Mammary epithelial cell (primary cell): ENCODE results near the gene DTHD1.

Experiments
- CTCF ChIP-seq, 2 donors: IDR thresholded peaks in 1 of 2; conservative IDR thresholded peaks in 1 of 2; 2 replicates each; pipeline ENCODE4 v1.5.1; 2011 to 2012; ENCODE audit warnings: inconsistent platforms in 2 of 2, low read length in 2 of 2, mild to moderate bottlenecking in 2 of 2, control low read depth in 1 of 2, low read depth in 1 of 2; ENCODE audit not compliant: insufficient read depth in 1 of 2; ENCODE audit errors: extremely low read depth in 1 of 2
- EZH2 ChIP-seq: IDR thresholded peaks from 2 replicates; pipeline ENCODE4 v1.6.1; 2012; ENCODE audit warnings: low read length, inconsistent platforms, borderline replicate concordance

GRCh38 chr4:36281384-36282106 lies at the start of gene DTHD1:
- no peak for TF ChIP-seq CTCF (conservative IDR thresholded peaks at IDR 0.05 in 1 of 2, IDR thresholded peaks at IDR 0.05 in 1 of 2; ENCODE audit: extremely low read depth in 1 of 2, insufficient read depth in 1 of 2, low read depth in 1 of 2, low read length in 2 of 2)
- no peak for TF ChIP-seq EZH2
